GM12878 (cell line): ENCODE results near the gene TELO2.

Source experiments
- CBFB ChIP-seq: IDR thresholded peaks from 2 replicates; pipeline ENCODE4 v1.6.1; 2016; ENCODE audit warnings: antibody characterized with exemption, low read depth
- CBX5 ChIP-seq: sonication (generic); IDR thresholded peaks from 2 replicates; pipeline ENCODE4 v1.6.1; 2016; ENCODE audit warnings: low read depth, moderate library complexity, mild to moderate bottlenecking, inconsistent platforms
- EZH2 ChIP-seq: IDR thresholded peaks from 2 replicates; pipeline ENCODE4 v1.6.1; 2012; ENCODE audit warnings: low read depth, mild to moderate bottlenecking, control low read depth, inconsistent platforms, low read length, borderline replicate concordance; ENCODE audit not compliant: control insufficient read depth
- GABPA ChIP-seq: IDR thresholded peaks from 2 replicates; pipeline ENCODE4 v1.6.1; 2014; ENCODE audit warnings: antibody characterized with exemption, low read depth, mild to moderate bottlenecking, inconsistent platforms
- NRF1 ChIP-seq: conservative IDR thresholded peaks from 2 replicates; pipeline ENCODE4 v1.6.1; 2011; ENCODE audit warnings: mild to moderate bottlenecking, low read depth, low read length, improper control_type of control experiment
- POLR2A ChIP-seq: IDR thresholded peaks from 2 replicates; pipeline ENCODE4 v1.6.1; 2011; ENCODE audit warnings: low read depth, mild to moderate bottlenecking, low read length
- RAD21 ChIP-seq: IDR thresholded peaks from 2 replicates; pipeline ENCODE4 v1.6.1; 2011; ENCODE audit warnings: mild to moderate bottlenecking, low read depth, low read length, moderate library complexity; ENCODE audit not compliant: insufficient read depth
- TAF1 ChIP-seq: IDR thresholded peaks from 2 replicates; pipeline ENCODE4 v1.6.1; 2011; ENCODE audit warnings: mild to moderate bottlenecking, low read depth, low read length, borderline replicate concordance
- YY1 ChIP-seq: IDR thresholded peaks from 2 replicates; pipeline ENCODE4 v1.6.1; 2011; ENCODE audit warnings: low read depth, mild to moderate bottlenecking, low read length
- ZNF384 ChIP-seq: IDR thresholded peaks from 2 replicates; pipeline ENCODE4 v1.6.1; 2012; ENCODE audit warnings: low read depth, mild to moderate bottlenecking, low read length, improper control_type of control experiment, borderline replicate concordance
- TF ChIP-seq, protein P1 (sequence below), 3 experiments: IDR thresholded peaks in 2 of 3; conservative IDR thresholded peaks in 1 of 3; 2 replicates each; pipeline ENCODE4 v1.5.1; 2011; ENCODE audit warnings: low read depth in 3 of 3, low read length in 3 of 3, mild to moderate bottlenecking in 3 of 3, control low read depth in 2 of 3, moderate library complexity in 2 of 3, inconsistent platforms in 1 of 3, mixed read lengths in 1 of 3; ENCODE audit not compliant: control insufficient read depth in 2 of 3, insufficient read depth in 1 of 3; ENCODE audit errors: extremely low read depth in 1 of 3

DNA sequence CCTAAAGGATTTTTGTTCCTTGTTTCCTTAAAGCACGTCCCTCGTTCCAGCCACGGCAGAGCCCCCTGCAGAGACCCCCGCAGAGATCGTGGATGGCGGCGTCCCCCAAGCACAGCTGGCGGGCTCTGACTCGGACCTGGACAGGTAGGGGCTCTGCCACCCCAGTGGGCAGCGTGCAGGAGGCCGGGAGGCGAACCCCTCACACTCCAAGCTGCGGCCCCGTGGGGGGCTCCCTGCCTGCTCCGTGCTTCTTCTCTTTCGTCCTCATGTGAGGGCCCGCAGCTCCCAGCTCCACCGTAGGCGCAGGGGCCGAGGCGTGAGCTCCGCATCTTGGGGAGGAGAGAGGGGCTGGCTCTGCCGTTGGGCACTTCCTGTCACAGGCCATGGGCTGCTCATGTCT, 8.5 kb downstream of the TELO2 start:
- no peak for TF ChIP-seq GABPA
- no peak for TF ChIP-seq EZH2
- TF ChIP-seq, protein P1, sequence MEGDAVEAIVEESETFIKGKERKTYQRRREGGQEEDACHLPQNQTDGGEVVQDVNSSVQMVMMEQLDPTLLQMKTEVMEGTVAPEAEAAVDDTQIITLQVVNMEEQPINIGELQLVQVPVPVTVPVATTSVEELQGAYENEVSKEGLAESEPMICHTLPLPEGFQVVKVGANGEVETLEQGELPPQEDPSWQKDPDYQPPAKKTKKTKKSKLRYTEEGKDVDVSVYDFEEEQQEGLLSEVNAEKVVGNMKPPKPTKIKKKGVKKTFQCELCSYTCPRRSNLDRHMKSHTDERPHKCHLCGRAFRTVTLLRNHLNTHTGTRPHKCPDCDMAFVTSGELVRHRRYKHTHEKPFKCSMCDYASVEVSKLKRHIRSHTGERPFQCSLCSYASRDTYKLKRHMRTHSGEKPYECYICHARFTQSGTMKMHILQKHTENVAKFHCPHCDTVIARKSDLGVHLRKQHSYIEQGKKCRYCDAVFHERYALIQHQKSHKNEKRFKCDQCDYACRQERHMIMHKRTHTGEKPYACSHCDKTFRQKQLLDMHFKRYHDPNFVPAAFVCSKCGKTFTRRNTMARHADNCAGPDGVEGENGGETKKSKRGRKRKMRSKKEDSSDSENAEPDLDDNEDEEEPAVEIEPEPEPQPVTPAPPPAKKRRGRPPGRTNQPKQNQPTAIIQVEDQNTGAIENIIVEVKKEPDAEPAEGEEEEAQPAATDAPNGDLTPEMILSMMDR (IDR thresholded peaks at IDR 0.05 in 2 of 3, conservative IDR thresholded peaks at IDR 0.05 in 1 of 3; ENCODE audit: control insufficient read depth in 2 of 3, extremely low read depth in 1 of 3, insufficient read depth in 1 of 3, low read depth in 3 of 3, low read length in 3 of 3) = no peak
- no peak for TF ChIP-seq CBFB
- no peak for TF ChIP-seq POLR2A
- TF ChIP-seq NRF1 = no peak
- no peak for TF ChIP-seq RAD21
- TF ChIP-seq YY1 = no peak
- TF ChIP-seq CBX5 = no peak
- no peak for TF ChIP-seq TAF1
- TF ChIP-seq ZNF384 = no peak
